Psoas muscle (tissue), 8 donors: Measurements from ENCODE around the gene PDE4D. TPM values are rescaled to one million over a fixed set of nuclear protein-coding genes. Genes with fewer than 3 reads are reported as not detected.

Source experiments
- ATAC-seq, 4 donors: fragments of 200-7000 bp; cut with Tn5 transposase; one replicate each; pipeline ENCODE4 v1.9.1; 2020; ENCODE audit warnings: moderate library complexity in 3 of 4, mild to moderate bottlenecking in 2 of 4
- DNase-seq, 2 donors: peaks; one replicate each; pipeline ENCODE4 v3.0.0-alpha.2; 2020
- H3K27ac ChIP-seq: fragments of 200-600 bp; one replicate; pipeline ENCODE4 v1.8.0; 2022
- H3K27me3 ChIP-seq, 3 donors: fragments of 200-600 bp in 1 of 3; one replicate each; pipeline versions ENCODE4 v1.6.1 to v1.8.0; 2013 to 2022; ENCODE audit warnings: low read length in 2 of 3, mild to moderate bottlenecking in 2 of 3, moderate library complexity in 1 of 3; ENCODE audit not compliant: insufficient read depth in 3 of 3
- H3K36me3 ChIP-seq, 2 donors: fragments of 200-600 bp in 1 of 2; one replicate each; pipeline versions ENCODE4 v1.6.1 to v1.8.0; 2013 to 2022; ENCODE audit warnings: low read depth in 1 of 2, mild to moderate bottlenecking in 1 of 2, moderate library complexity in 1 of 2; ENCODE audit not compliant: insufficient read depth in 1 of 2
- H3K4me1 ChIP-seq: fragments of 200-600 bp; one replicate; pipeline ENCODE4 v1.8.0; 2022
- H3K4me3 ChIP-seq: fragments of 200-600 bp; one replicate; pipeline ENCODE4 v1.8.0; 2022; ENCODE audit warnings: mild to moderate bottlenecking
- H3K9me3 ChIP-seq: fragments of 200-600 bp; one replicate; pipeline ENCODE4 v1.8.0; 2022
- WGBS, 3 donors: extraction: QIAGEN DNeasy Blood & Tissue Kit; methylation state at CpG; one replicate each; pipeline versions ENCODE4 v1.1.6 to v1.1.7; 2013; 5-methylcytosine and 5-hydroxymethylcytosine counted together
- intact Hi-C, 2 donors: fragments of 100-400 bp; cut with DNase I; formaldehyde crosslinking; loops; one replicate each; pipeline versions ENCODE4 v1.11.0 to v1.14.2; 2022
- polyA plus RNA-seq, 3 donors: library from polyadenylated mRNA; stranded (reverse); fragments of 200-250 nt; gene quantifications; one replicate each; pipeline ENCODE4 v1.2.3, GENCODE V29; 2013
- total RNA-seq, 4 donors: library from RNA; stranded (reverse); fragmentation: NEBNext Ultra II Directional in 2 of 4; extraction: Animal tissue kit (Norgen Biotek cat#: 25700) in 2 of 4; gene quantifications; one replicate each; pipeline versions ENCODE4 v1.2.1 to v1.2.4, GENCODE V29; 2021 to 2023
- TF ChIP-seq, protein P1 (sequence below): fragments of 200-600 bp; IDR thresholded peaks from one replicate; pipeline ENCODE4 v1.8.0; 2022; ENCODE audit warnings: antibody characterized with exemption
- donor health status: healthy with polysubstance abuse.
- donor health status: DM: no; HTN: no; CAD: no; lungs with moderate emphysema.
- donor health status: Bipolar disorder and iron deficiency.
- donor health status: healthy.
- donor health status: DM: yes; HTN: yes; CAD: no.
- donor health status: DM: no; HTN: no; CAD: no.
- donor health status: DM: no; HTN: no; CAD: no.
- donor health status: DM: yes; HTN: yes; CAD: no.

Gene PDE4D
- total and polyA plus RNA-seq, 7 donors = 42.6 to 283 (median 88.7) TPM

DNA sequence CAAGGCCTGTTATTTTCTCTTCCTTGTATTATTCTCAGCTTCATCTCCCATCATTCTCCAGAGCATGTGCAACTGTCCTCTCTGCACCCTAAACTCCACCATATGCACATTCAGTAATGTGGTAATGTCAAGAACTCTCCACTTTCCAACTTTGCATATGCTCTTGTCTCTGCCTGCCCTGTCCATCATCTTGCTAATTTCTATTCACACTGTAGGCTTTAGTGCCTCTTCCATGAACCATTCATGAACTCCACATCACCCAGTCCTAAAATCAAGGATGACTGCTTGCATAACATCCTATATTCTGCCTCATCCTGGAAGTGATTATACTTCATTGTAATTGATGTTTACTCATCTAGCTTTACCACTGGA, 354.8 kb downstream of the PDE4D start:
- TF ChIP-seq, protein P1, sequence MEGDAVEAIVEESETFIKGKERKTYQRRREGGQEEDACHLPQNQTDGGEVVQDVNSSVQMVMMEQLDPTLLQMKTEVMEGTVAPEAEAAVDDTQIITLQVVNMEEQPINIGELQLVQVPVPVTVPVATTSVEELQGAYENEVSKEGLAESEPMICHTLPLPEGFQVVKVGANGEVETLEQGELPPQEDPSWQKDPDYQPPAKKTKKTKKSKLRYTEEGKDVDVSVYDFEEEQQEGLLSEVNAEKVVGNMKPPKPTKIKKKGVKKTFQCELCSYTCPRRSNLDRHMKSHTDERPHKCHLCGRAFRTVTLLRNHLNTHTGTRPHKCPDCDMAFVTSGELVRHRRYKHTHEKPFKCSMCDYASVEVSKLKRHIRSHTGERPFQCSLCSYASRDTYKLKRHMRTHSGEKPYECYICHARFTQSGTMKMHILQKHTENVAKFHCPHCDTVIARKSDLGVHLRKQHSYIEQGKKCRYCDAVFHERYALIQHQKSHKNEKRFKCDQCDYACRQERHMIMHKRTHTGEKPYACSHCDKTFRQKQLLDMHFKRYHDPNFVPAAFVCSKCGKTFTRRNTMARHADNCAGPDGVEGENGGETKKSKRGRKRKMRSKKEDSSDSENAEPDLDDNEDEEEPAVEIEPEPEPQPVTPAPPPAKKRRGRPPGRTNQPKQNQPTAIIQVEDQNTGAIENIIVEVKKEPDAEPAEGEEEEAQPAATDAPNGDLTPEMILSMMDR = no peak
- intact Hi-C loops = no loop called here

DNA sequence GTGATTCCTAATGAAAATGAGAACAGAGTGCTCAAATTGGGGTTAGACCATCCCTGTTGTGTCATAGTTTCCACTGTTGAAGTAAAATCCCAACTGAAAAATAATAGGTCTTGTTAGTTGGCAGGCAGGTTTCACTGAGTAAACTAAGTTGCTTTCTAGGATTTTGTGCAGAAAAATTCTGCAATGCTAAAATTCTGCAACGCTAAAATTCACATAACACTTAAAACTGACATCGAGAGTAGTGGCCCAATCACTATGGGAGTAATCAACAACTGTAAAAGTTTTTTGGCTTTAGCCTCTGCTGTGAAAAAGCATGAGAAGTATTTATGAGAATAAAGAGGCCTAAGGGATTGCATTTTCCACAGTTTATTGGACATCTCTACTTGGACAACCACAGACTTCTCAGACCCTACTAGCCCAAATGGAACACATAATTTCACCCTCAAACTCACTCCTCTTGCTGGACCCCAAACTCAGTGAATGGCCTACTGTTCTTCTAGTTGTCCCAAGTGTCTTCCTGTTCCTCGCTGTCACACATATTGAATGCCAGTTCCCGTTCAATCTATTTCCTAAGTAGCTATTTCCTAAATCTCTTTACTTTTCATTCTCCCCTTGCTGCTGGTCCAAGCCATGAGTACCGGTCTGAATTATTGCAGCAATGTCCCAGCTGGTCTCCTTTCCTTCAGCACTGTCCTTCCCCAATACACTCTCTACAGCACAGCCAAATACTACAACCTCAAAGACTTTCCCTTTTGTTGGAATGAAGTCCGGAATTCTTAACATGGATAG, 355.4 kb downstream of the PDE4D start:
- no peak overlapping the region for H3K27ac ChIP-seq
- H3K4me1 ChIP-seq = peaks cover 32% of the 10 kb centered on the region
- no peak overlapping the region for H3K4me3 ChIP-seq
- ATAC-seq = peak in 1 of 4 donors; percentile 18
- H3K27me3 ChIP-seq = no peaks in the 10 kb centered on the region
- WGBS, 3 donors = 53 to 68% (median 56%) methylated on average over 6 of the region's 6 CpGs
- intact Hi-C loops = no loop called here
- no peaks in the 10 kb centered on the region for H3K36me3 ChIP-seq
- H3K9me3 ChIP-seq = no peaks in the 10 kb centered on the region
- DNase-seq = no peak
- TF ChIP-seq, protein P1 = no peak

More for the DNA sequence above, 354.8 kb downstream of the PDE4D start:
- Histone ChIP-seq H3K4me3 (no peak overlapping the region), H3K4me1 (peaks cover 36% of the 10 kb centered on the region), H3K36me3 (no peaks in the 10 kb centered on the region), H3K9me3 (no peaks in the 10 kb centered on the region), H3K27ac (no peak overlapping the region), H3K27me3 (no peaks in the 10 kb centered on the region)
- ATAC-seq = no peak
- DNase-seq = no peak

DNA sequence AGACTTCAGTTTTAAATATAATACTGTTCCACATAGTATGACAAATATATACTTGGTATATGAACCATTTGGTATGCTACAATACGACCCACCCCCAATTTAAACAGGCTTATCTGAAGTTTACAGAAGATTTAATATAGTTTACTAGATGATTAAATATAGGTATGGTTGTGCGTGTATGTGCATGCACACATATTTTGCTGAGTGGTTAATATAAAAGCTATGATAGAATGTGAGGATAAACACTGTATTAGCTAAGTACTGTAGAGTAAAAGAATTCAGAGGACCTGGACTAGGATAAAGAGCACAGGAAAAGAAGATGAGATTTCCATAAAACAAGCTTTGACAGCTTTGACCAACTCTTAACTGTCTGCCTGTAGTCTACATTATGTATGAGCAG, 356.7 kb downstream of the PDE4D start:
- Histone ChIP-seq H3K9me3 (no peaks in the 10 kb centered on the region), H3K27me3 (no peaks in the 10 kb centered on the region), H3K4me3 (no peak overlapping the region), H3K36me3 (no peaks in the 10 kb centered on the region), H3K27ac (no peak overlapping the region), H3K4me1 (peaks cover 20% of the 10 kb centered on the region)
- intact Hi-C loops = no loop called here
- ATAC-seq (no peak), DNase-seq (no peak)
- WGBS, 3 donors = 97 to 99% (median 98%) methylated on average over 2 of the region's 2 CpGs
- TF ChIP-seq, protein P1 = no peak

DNA sequence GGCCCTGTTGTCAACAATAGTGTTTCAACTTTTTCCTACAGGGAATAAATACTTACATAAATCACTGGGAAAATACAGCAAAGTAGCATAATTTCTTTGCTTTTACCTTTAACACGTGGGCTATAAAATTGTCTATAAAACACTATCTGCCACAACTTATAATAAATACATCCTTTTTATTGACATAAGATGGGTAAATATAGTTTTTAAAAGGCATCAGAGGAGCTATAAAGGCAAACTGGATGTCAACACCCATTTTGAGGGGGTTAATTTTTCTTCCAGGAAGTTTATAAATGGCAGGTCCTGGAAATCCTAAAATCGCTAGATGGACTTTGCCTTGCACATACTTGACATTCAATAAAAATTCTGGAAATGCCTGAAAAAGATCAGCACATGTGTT, 358.0 kb downstream of the PDE4D start:
- 76 to 77% (median 77%) methylated on average over 2 of the region's 2 CpGs for WGBS, 3 donors
- H3K27ac ChIP-seq = no peak overlapping the region
- intact Hi-C loops = no loop called here
- no peak overlapping the region for H3K4me3 ChIP-seq
- DNase-seq (no peak), ATAC-seq (no peak)
- H3K27me3 ChIP-seq = no peaks in the 10 kb centered on the region
- TF ChIP-seq, protein P1 = no peak
- H3K4me1 ChIP-seq = peaks cover 7% of the 10 kb centered on the region
- H3K9me3 ChIP-seq = no peaks in the 10 kb centered on the region
- no peaks in the 10 kb centered on the region for H3K36me3 ChIP-seq

DNA sequence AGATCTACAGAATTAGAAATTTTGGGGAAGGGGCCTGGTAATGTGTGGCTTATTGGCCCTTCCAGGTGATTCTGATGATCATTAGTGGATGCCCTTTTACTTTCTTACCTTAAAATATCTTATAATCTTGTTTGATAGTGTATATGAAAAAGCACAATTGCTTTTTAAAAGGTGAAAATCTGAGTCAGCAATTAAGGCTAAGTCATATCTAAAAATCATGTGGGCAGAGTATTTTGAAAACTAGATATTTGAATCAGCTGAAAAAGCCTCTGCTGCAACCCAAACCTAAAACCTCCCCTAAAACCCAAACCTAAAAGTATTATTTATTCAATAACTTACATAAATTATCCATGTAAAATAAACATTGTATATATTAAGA, 359.8 kb downstream of the PDE4D start:
- Histone ChIP-seq H3K27ac (no peak overlapping the region), H3K36me3 (no peaks in the 10 kb centered on the region), H3K4me3 (no peak overlapping the region), H3K9me3 (no peaks in the 10 kb centered on the region), H3K4me1 (peaks cover 9% of the 10 kb centered on the region), H3K27me3 (no peaks in the 10 kb centered on the region)
- intact Hi-C loops = no loop called here
- ATAC-seq (no peak), DNase-seq (no peak)
- TF ChIP-seq, protein P1 = no peak
